ENCODE data around the gene HPCAL4.
A peak's percentile ranks its signal among the peaks of the same experiment; 100 is the strongest.

The HPCAL4 gene

DNA sequence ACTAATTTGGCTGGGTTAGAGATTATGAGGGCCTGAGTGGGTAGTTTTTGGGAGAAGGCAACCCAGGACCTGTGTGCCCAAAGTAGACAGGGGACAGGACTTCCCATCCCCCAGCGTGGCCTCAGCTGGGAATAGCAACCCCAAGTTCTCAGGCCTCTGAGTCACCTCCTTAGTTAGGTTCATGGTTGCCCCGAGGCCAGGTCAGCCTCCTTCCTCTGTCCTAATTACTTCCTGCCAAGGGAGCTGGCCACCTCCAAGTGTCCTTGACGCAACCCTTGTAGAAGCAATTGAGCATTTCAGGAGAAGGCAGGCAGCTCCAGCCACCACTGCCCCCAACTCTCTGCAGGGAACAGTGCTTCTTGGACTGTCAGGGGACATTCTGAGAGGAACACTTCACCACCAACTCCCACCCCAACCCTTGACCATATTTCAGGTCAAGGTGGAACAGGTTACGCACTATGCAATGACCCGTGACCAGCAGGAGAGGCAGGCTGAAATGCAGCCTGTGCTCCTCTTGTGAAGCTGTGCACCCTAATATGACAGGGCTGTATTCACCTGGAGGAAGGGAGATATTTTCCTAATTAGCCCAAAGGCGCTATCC is 14.2 kb downstream of the HPCAL4 start:
- DNase-seq (ENCODE audit: low spot score), result no peak

DNA sequence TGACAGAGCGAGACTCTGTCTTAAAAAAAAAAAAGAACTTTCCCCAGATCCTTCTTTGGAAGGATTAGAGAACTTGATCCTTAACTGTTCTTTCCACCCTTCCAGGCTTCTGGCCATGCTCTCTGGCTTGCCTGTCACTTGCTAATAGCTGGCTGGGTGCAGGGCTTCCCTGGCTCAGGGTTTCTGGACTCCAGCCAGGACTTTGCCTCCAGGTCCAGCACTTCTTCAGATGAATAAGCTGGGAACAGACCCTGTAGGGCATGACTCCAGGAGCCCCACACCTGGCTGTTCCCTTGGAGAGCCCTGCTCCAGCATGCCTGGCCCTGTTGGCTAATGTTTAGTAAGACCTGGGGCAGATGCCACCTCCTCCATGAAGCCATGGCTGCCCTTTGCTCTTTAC is 16.0 kb downstream of the HPCAL4 start:
- no peak for DNase-seq (ENCODE audit: low spot score)

DNA sequence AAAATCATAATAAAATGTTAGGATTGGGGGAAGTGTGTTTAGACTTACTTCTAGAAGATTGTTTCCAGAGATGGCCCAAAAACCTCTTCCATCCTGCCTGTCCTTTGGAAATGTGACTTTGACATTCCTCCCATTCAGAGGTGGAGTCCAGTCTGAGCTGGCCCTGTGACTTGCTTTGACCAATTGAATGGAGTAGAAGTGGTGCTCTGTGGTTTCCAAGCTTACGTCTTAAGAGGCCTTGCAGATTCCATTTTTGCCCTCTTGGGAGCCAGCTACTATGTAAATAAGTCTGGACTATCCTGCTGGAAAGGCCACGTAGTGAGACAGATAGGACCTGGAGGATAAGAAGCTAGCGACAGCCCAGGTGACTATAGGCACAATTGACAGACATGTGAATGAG is 18.0 kb downstream of the HPCAL4 start:
- no peak for DNase-seq (ENCODE audit: low spot score)

DNA sequence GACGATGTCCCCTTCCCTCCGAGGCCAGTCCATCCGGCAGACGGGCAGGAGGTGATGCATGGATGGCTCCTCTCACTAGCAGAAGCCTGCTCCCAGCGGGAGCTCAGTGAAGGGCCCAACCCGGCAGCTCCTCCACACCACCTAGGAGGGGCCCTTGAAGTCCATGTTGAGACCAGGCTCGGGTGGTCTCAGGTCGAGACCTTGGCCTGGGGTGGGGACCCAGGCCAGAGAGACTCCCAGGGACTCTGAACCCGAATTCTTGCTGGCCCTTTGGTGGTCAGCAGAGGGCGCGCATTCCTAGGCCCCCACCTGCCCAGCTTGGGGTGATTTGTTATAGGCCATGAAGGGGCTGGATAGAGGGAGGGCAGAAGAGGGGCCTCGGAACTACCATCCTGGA is 18.7 kb downstream of the HPCAL4 start:
- DNase-seq (ENCODE audit: low spot score), result no peak

DNA sequence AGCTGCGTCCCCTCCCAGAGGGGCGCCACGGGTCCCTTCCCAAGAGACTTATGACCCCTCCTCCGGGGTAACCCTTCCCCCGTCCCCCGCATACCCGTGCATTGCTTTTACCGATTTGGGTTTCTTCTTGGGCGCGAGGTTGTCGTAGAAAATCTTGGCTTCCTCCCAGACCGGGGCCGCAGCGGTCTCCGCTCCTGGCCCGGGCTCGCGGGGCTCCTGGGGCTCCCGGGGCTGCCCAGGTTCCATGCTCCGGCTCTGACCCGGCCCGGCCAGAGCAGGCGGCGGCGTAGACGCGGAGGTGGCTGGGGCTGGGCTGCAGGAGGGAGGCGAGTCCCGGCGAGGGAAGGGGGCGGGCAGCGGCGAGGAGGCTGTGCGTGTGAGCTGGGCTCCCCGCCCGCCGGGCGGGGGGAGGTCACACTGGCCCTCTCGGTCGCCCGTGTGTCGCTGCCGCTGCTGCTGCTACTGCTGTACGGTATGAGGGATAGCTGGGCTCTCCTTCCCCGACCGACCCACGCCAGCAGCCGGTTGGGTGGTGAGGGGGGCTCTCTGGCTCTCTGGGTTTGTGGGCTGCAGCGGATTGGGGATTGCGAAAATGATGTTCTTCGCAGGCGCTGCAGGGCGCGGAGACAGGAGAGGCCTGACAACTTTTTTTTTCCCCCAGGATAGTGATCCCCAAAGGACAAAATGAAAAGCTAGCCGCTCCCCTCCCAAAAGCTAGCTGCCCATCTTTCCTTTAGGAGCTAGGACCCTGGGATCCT is 19.3 kb downstream of the HPCAL4 start, which contains the start of gene NT5C1A:
TSS of gene NT5C1A (minus strand) at position 315 of the 758 bp plus-strand sequence. CDS start at position 246, 69 bp downstream.
- no peak for DNase-seq (ENCODE audit: low spot score)

DNA sequence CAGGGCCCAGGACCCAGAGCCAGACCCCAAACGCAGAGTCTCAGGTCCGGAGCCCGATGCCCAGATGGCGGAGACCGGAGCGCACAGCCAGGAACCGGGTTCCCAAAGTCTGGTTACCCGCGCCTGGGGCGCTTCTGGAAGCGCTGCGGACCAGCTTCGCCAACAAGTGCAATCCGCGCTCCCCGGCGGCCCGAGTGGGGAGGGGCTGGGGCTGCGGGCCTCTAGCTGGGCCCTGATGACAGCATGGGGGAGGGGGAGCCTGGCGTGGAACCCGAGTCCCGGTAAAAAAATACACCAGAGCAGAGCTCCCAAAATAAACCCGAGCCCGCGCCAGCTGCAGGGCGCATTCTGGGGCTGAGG is 19.8 kb downstream of the HPCAL4 start:
- no peak for DNase-seq (ENCODE audit: low spot score)

DNA sequence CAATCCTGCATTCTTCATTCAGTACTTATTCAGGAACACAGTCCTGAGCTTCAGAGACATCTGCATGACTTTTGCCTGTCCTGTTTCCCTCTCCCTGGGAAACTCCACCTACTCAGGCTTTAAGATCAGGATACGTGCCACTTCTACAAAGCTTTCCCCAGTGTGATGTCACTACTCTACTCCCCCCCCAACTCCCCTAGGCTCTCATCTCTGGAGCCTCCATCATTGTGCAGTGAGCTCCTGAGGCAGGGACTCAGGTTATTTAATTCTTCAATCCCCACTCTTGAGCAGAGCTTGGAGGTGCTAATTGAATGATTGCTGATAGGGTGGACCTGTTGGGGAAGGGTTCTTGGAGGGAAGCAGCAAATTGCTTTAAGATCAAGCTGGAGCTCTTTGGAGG is 20.5 kb downstream of the HPCAL4 start:
- no peak for DNase-seq (ENCODE audit: low spot score)

DNA sequence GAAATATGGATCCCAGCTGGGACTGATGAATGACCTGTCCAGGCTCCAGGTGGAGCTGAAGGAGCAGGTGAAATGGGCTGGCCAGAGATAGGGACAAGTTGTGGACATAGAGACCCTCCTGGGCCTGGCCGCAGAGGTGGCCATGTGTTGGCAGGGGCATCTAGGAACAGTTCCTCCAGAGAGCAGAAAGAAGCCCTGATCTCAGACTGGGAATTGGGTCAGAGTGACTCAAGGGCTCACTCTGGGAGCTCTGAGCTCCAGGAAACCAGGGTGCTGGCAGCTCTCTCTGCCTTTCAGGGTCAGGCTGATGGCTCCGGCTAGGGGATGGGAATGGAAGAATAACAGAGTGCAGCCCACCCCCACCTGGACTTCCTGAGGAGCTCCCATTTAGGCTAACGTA is 22.3 kb downstream of the HPCAL4 start:
- DNase-seq (ENCODE audit: low spot score), result no peak

DNA sequence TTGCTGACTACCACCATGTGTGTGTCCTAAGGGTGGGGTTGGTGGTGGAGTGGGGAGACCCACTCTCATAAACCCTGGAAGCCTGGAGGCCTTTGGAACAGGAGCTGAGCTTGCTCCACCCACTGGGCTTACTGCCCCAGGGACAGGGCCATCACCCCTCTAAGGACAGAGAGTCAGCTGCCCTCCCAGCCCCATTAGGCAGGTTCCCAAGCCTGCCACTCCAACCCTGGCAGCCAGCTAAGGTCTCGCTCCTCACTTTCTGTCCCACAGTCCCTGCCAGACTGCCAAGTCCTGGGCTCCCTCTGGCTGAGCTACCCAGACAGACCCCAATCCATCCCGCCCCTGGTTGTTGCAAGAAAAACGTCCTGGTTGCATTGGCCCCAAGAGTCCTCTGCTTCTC is 23.1 kb downstream of the HPCAL4 start:
- DNase-seq (ENCODE audit: low spot score), result peak; percentile 20

DNA sequence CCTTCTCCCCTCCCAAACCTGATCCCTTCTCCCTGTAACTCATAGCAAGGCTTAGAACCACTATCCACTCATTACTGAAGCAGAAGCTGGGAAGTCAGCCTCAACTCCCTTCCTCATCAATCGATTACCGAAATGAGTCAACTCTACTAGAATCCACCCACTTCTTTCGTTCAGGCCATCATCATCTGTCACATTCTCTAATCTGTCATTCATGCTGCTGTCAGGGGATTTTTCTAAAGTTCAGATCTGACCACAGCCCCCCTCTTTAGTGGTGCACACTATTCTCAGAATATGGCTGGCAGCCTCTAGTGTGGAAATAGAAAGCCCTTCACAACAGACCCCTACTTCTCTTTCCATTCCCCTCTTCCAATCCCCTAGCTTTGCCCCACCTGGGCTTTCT is 24.5 kb downstream of the HPCAL4 start:
- DNase-seq (ENCODE audit: low spot score), result no peak

DNA sequence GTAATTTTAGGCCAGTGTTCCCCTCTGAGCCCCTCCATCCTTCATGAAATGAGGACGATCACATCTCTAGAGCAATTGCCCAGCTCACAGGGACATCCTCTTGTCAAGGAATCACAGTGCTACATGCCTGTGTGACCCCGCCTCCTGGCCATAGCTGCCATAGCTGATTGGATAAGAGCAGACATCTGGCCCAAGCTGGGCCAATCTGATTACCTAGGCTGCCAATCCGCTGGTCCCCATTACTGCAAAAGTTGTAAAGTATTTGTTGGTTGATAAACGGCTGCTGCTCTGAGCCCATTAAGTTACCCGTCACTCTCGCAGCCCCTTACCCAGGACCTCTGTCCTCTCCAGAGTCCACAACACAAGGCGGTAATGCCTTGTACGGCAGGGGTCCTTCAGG is 27.7 kb downstream of the HPCAL4 start:
- DNase-seq (ENCODE audit: low spot score), result no peak

DNA sequence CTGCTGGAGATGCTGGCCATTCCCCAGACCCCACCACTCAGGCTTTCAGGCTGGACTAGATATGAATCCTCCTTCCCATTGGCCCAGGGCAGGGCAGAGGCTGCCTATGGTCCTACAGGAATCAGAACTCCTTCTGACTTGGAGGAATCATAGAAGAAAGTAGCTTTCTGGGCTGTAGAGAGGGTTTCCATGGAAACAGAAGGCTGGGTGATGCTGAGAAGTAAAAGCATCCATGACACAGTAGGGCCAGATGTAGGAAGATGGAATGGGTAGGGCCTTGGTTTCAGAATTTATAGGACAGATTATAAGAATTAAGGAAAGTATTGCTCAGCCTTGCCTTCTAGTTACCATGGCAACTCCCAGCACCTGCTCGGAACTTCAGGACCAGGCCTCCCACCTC is 28.4 kb downstream of the HPCAL4 start:
- no peak for DNase-seq (ENCODE audit: low spot score)

DNA sequence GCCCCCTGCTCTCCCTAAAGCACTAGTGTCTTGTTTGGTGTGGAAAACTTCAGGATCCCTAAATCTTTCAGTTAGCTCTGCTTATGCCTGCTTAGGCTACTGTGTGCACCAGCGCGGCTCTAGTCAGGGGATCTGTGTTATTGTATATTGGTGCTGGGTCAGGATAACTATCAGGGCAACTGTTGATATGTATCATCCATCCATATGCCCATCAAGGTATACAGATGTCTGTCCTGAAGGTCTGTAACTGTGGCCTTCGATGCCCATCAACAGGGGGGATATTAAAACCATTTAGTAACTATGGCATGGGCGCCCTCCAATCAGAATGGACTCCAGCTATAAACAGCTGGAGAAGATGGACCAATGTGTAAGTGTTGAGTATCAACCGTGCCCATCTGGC is 31.7 kb downstream of the HPCAL4 start:
- no peak for DNase-seq (ENCODE audit: low spot score)

DNA sequence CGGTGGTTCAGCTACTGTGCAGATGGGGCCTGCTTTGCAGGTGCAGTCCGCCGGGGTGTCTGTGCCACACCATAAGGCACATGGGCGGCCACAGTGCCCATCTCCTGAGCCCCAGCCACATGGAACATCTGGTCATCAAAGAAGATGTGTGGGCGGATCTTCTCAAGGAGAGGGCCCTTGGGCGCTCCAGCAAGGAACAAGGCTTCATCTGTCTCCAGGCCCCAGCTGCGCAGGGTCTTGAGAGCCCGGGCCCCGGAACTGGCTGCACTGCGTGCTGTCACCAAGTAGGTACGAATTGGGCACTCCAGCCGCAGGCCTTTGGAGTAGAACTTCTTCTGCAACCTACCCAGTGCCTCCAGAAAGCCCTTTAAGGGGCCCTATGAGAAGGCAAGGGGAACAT is 32.1 kb downstream of the HPCAL4 start:
- no peak for DNase-seq (ENCODE audit: low spot score)

DNA sequence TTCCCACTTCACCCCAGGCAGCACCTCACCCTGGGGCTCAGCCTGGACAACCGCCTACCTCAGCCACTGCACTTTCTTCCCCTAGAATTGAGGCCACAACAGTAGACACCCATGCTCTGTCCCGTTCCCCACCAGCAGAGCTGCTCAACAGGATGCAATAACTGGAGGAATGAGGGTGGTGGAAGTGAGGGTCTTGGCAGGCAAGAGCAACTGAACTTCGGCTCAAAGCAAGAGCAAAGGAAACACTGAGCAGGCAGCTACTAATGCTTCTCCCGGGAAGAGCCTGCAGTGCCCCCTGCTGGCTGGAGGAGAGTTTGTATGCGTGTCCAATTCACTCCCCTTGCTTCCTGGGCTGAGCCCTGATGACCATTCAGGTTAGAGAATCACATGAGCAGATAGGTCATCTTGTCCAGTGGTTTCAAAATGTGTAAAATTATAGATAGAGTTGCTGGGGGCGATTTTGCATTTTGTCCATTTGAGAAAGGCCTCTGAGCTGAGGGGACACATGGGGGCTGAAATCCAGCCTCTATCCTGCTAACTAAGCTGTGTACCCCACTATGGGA is 33.2 kb downstream of the HPCAL4 start:
- peak; percentile 53 for DNase-seq (ENCODE audit: low spot score)

DNA sequence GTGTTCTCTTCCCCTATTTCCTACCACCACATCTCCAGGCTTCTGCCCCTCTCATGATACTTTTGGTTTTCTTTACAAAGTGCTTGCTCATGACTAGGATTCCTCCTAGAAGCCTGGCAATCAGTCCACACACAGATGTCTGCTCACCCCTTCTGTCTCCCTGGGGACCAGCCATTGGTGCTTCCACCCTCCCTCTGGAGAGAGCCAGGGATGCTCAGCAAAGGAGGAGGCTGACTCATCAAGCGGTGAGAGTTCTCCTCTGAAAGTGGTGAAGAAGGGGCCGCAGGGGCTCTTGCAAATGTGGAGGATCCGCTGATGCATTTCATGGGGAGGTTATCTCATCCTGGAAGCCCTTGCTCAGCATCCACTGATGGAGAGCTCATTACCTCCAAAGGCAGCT is 33.8 kb downstream of the HPCAL4 start:
- no peak for DNase-seq (ENCODE audit: low spot score)

DNA sequence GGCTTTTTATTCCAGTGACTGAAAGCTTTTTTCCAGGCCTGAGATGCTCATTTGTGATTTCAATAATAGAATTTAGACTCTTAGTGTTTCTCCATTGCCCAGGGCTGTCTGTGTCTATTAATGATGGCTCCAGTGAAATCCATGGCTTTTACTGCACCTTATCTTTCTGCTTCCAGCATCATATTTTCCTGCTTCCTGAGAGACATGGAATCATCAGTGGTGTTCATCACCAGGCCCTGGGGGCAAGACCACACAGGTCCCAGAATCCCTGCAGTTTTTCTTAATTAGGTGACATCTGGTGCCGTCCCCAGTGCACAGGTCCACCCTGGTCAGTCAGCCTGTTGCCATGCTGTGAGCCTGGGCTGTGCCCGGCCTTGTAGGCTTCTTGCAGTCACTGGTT is 34.8 kb downstream of the HPCAL4 start:
- no peak for DNase-seq (ENCODE audit: low spot score)

DNA sequence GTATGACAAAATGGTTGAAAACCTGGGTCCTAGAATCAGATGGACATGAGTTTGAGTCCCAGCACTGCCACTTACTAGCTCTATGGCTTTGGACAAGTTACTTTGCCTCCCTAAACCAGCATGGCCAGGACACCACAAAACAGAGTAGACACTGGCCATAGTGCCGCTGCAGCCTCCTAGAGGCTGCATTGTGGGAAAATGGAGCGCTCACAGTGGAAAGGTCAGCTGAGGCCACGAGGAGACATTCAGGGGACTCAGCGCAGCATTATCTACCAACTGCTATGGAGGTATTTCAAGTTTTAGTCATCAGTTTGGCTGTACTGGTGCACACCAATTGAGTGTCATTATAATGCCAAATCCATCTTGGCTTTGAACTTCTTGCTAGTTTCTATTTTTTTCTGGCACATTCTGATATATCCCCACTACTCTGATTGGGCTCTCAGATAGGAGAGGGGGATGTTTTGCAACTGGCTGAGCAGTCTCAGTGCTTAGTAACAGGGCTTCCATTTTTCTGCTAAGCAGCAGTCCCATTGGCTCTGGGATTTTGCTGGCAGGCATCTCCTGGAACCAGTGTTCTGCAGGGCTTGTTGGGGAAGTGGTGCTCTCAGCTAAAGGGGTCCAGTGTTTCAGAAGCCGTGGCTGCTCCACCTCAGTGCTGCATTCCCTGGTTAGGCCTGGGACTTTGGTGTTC is 35.5 kb downstream of the HPCAL4 start:
- no peak for DNase-seq (ENCODE audit: low spot score)

DNA sequence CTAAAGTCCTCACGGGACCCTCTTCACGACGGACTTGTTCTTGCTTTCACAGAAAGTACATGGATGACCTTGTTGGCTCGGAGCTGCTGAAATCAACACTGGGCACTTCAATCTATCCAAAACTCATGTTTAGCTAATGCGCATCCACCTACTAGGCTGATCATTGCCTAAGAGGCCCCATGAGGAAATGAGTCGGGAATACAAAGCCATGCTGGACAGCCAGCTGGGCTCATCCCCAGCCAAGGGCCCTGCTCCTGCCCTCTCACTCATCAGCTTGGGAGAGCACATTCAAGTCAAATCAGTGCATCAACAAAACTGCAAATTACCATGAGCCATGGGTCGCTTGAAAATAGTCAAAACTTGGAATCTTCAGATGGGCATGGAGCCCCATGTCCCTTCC is 36.9 kb downstream of the HPCAL4 start:
- DNase-seq (ENCODE audit: low spot score), result no peak

DNA sequence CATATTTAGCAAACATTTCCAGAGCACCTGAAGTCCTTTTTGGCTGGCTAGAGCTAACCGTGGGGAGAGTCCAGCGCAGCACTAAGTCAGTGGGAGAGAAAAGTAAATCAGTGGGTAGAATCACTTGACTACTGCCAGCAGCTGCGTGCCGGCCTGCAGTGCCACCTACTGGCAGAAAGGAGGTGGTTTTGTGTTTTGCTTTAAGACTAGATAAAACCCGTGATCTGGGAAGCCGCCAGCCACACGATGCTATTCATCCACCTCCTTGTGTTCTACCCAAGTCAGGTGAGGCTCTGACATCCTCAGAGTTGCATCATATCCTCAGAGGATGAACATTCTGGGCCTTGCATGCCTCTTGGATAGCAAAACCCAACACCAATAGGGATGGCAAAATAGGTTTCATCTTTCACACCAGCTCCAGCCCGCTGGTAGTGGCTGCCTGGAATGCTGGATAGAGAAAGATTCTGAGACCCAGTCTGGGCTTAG is 37.6 kb downstream of the HPCAL4 start:
- DNase-seq (ENCODE audit: low spot score), result peak; percentile 82

DNA sequence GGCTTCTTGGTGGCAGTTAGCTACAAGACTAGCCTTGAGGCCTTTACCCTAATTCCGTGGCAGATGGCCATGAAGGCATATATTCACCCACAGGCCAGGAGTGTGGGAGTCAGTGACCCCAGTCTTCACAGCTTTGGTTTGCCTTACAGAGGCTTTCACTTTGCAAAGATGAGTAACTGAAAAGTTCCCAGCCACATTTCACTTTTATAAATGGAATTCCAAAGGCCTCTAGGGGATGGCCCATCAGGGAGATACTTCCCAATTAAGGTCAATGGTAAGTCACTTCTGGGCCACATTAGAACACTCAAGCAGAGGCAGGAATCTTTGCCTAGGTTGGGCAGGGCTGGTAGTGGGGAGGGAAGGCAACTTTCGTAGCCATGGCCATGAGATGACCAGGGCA is 38.7 kb downstream of the HPCAL4 start:
- no peak for DNase-seq (ENCODE audit: low spot score)

DNA sequence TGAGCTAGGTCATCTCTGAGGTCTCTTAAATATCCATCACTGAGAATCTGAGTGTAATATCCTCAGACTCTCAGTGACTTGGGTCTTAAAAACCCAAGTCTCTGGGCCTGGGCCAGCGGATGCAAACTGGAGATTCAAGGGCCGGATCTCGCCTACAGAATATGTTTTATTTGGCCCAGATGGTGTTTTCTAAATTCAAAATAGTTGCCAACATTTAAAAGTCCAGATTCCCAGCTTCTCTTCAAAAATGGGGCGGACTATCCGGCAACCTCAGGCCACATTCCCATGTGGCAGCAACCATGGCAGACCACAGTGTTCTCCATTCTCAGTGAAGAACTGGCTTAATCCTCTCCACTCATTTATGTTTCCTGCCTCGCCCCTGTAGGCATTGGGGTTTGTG is 39.1 kb downstream of the HPCAL4 start:
- DNase-seq (ENCODE audit: low spot score), result no peak

DNA sequence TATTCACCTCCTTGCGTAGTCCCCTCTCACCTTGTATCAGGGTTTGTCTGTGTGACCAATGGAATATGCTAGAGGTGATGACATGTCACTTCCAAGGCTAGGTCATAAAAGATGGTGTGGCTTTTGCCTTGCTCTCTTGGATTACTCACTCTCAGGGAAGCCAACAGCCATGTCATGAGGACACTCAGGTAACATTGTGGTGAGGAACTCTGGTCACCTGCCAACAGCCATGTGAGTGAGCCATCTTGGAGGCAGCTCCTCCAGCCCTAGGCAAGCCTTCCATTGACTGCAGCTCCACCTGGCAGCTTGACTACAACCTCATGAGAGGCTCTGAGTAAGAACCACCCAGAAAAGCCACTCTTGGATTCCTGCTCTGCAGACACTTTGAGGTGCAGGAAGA is 40.8 kb downstream of the HPCAL4 start:
- DNase-seq (ENCODE audit: low spot score), result no peak
